HEK293T (cell line): ENCODE measurements around the gene SHISA9.

Experiments
- CTCF ChIA-PET: fragments of 350-600 bp; formaldehyde crosslinking; extraction: SDS; loops from one replicate; lab custom pipeline; 2021; ENCODE audit warnings: antibody characterized with exemption, inconsistent platforms; lab: Yijun Ruan, JAX
- POLR2A ChIA-PET: fragments of 350-600 bp; formaldehyde crosslinking; extraction: SDS; loops from one replicate; lab custom pipeline; 2020; ENCODE audit warnings: antibody characterized with exemption, inconsistent platforms; lab: Yijun Ruan, JAX
- DNase-seq: peaks from one replicate; pipeline ENCODE4 v3.0.0; 2012; ENCODE audit warnings: mixed read lengths; ENCODE audit errors: extremely low spot score
- ARNT ChIP-seq: fragments of 450-650 bp; IDR thresholded peaks from 2 replicates; pipeline ENCODE4 v1.6.1; 2017; ENCODE audit warnings: mild to moderate bottlenecking
- BHLHE40 ChIP-seq: fragments of 450-650 bp; IDR thresholded peaks from 2 replicates; pipeline ENCODE4 v1.6.1; 2016; ENCODE audit warnings: mild to moderate bottlenecking, moderate library complexity, borderline replicate concordance
- CTBP1 ChIP-seq: fragments of 450-650 bp; IDR thresholded peaks from 2 replicates; pipeline ENCODE4 v1.6.1; 2016; ENCODE audit warnings: borderline replicate concordance
- ELF4 ChIP-seq: fragments of 450-650 bp; IDR thresholded peaks from 2 replicates; pipeline ENCODE4 v1.6.1; 2017; ENCODE audit warnings: antibody characterized with exemption
- FOXA1 ChIP-seq: fragments of 450-650 bp; IDR thresholded peaks from 2 replicates; pipeline ENCODE4 v1.6.1; 2016; ENCODE audit warnings: mild to moderate bottlenecking
- FOXK2 ChIP-seq: fragments of 450-650 bp; IDR thresholded peaks from 2 replicates; pipeline ENCODE4 v1.6.1; 2016; ENCODE audit warnings: mild to moderate bottlenecking
- FOXM1 ChIP-seq: fragments of 450-650 bp; IDR thresholded peaks from 2 replicates; pipeline ENCODE4 v1.6.1; 2017; ENCODE audit warnings: mild to moderate bottlenecking, borderline replicate concordance
- HDGF ChIP-seq: fragments of 450-650 bp; IDR thresholded peaks from 2 replicates; pipeline ENCODE4 v1.6.1; 2017; ENCODE audit warnings: antibody characterized with exemption, borderline replicate concordance
- L3MBTL2 ChIP-seq: fragments of 450-650 bp; conservative IDR thresholded peaks from 2 replicates; pipeline ENCODE4 v1.6.1; 2016; ENCODE audit warnings: mild to moderate bottlenecking
- LEF1 ChIP-seq: fragments of 450-650 bp; IDR thresholded peaks from 2 replicates; pipeline ENCODE4 v1.6.1; 2017; ENCODE audit warnings: mild to moderate bottlenecking, borderline replicate concordance
- NFRKB ChIP-seq: fragments of 450-650 bp; IDR thresholded peaks from 2 replicates; pipeline ENCODE4 v1.6.1; 2016; ENCODE audit warnings: mild to moderate bottlenecking, moderate library complexity
- PKNOX1 ChIP-seq: fragments of 450-650 bp; IDR thresholded peaks from 2 replicates; pipeline ENCODE4 v1.6.1; 2016
- SP1 ChIP-seq: fragments of 450-650 bp; IDR thresholded peaks from 2 replicates; pipeline ENCODE4 v1.6.1; 2017
- SUZ12 ChIP-seq: fragments of 450-650 bp; IDR thresholded peaks from 2 replicates; pipeline ENCODE4 v1.6.1; 2016; ENCODE audit warnings: mild to moderate bottlenecking
- TARDBP ChIP-seq: fragments of 450-650 bp; IDR thresholded peaks from 2 replicates; pipeline ENCODE4 v1.6.1; 2016
- ZNF384 ChIP-seq: fragments of 450-650 bp; IDR thresholded peaks from 2 replicates; pipeline ENCODE4 v1.6.1; 2016

SHISA9 gene

GRCh38 chr16:13070268-13070667 is 168.9 kb downstream of the SHISA9 start:
- ChIA-PET CTCF (no interaction called here), POLR2A (no interaction called here)
- no peak for DNase-seq
- TF ChIP-seq ELF4 (no peak), SP1 (no peak), PKNOX1 (no peak), FOXM1 (no peak), ARNT (no peak), TARDBP (no peak), FOXK2 (no peak), SUZ12 (no peak), ZNF384 (no peak), CTBP1 (no peak), FOXA1 (no peak), BHLHE40 (no peak), L3MBTL2 (no peak), HDGF (no peak), NFRKB (no peak), LEF1 (no peak)

GRCh38 chr16:13076878-13077277 is 175.5 kb downstream of the SHISA9 start:
- no peak for TF ChIP-seq ARNT
- no peak for TF ChIP-seq NFRKB
- TF ChIP-seq BHLHE40, result no peak
- TF ChIP-seq LEF1, result no peak
- no peak for TF ChIP-seq SUZ12
- TF ChIP-seq FOXK2, result no peak
- TF ChIP-seq CTBP1, result no peak
- no peak for TF ChIP-seq L3MBTL2
- TF ChIP-seq FOXA1, result no peak
- TF ChIP-seq FOXM1, result no peak
- TF ChIP-seq ZNF384, result no peak
- no peak for TF ChIP-seq PKNOX1
- TF ChIP-seq TARDBP, result no peak
- no peak for TF ChIP-seq HDGF
- TF ChIP-seq SP1, result no peak
- TF ChIP-seq ELF4, result no peak
- CTCF ChIA-PET, result no interaction called here
- POLR2A ChIA-PET, result no interaction called here
- no peak for DNase-seq

- no peak for DNase-seq
- CTCF ChIA-PET, result no interaction called here
- TF ChIP-seq PKNOX1 (no peak), NFRKB (no peak), HDGF (no peak), FOXA1 (no peak), FOXM1 (no peak), ZNF384 (no peak), FOXK2 (no peak), ELF4 (no peak), CTBP1 (no peak), BHLHE40 (no peak), SP1 (no peak), TARDBP (no peak), SUZ12 (no peak), LEF1 (no peak), L3MBTL2 (no peak), ARNT (no peak)
- POLR2A ChIA-PET, result no interaction called here
Measured at GRCh38 chr16:13077816-13078215, 176.4 kb downstream of the SHISA9 start.

DNA sequence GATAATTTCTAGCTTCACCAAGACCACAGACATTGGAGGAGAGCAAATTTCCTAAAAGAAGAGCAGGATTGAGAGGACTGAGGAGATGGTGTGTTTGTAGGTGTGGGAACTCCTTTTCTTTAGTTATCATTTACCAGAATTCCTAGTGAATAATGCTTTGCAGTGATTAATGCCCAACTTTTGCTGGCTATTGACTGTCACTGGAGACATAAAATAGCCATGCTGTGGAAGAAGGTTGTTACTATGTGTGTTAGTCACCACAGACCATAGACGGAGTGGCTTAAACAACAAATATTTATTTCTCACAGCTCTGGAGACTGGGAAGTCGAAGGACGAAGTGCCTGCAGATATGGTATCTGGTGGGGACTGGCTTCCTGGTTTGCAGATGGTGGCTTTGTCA is 179.1 kb downstream of the SHISA9 start:
- ChIA-PET CTCF (no interaction called here), POLR2A (no interaction called here)
- TF ChIP-seq NFRKB (no peak), SP1 (no peak), FOXA1 (no peak), ELF4 (no peak), FOXM1 (no peak), BHLHE40 (no peak), TARDBP (no peak), FOXK2 (no peak), ARNT (no peak), ZNF384 (no peak), LEF1 (no peak), SUZ12 (no peak), HDGF (no peak), L3MBTL2 (no peak), PKNOX1 (no peak), CTBP1 (no peak)
- no peak for DNase-seq

DNA sequence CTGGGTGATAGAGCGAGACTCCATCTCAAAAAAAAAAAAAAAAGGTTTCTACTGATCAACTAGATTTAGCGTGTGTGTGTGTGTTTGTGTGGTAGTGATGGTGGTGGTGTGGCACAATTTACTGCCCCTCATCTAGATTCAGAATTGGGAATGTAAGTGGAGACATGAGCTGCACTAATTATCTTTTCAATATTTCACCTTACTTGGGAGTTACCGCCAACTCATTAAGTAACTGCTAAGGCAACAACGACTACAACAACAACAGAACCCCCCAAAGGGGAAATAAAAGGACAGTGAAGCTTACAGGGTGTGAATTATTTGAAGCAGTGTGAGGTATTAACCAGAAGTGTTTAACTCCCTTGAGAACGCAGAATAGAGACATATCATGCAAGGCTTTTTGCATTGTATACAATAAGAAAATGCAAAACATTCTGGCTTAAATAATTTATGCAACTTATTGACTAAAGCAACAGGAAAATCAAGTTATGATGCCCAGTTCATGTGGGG is 180.5 kb downstream of the SHISA9 start:
- ChIA-PET CTCF (no interaction called here), POLR2A (no interaction called here)
- TF ChIP-seq ARNT, result no peak
- TF ChIP-seq SP1, result no peak
- TF ChIP-seq PKNOX1, result no peak
- no peak for TF ChIP-seq HDGF
- no peak for TF ChIP-seq FOXM1
- no peak for TF ChIP-seq TARDBP
- no peak for TF ChIP-seq ELF4
- TF ChIP-seq ZNF384, result no peak
- TF ChIP-seq LEF1, result no peak
- TF ChIP-seq FOXA1, result no peak
- no peak for TF ChIP-seq FOXK2
- no peak for TF ChIP-seq NFRKB
- TF ChIP-seq L3MBTL2, result no peak
- no peak for TF ChIP-seq BHLHE40
- TF ChIP-seq SUZ12, result no peak
- TF ChIP-seq CTBP1, result no peak
- no peak for DNase-seq
